PFSK-1 (cell line): ENCODE measurements around the gene USP31.

Experiments used
- FOXP2 ChIP-seq: optimal IDR thresholded peaks from 2 replicates; pipeline ENCODE3; 2011; ENCODE audit warnings: borderline replicate concordance, control low read depth, inconsistent platforms; ENCODE audit not compliant: insufficient read depth; ENCODE audit errors: extremely low read length, extremely low read depth
- POLR2AphosphoS5 ChIP-seq: IDR thresholded peaks from 2 replicates; pipeline ENCODE4 v1.6.1; 2012; ENCODE audit warnings: low read depth, mild to moderate bottlenecking, control low read depth, low read length, moderate library complexity
- SIN3A ChIP-seq: IDR thresholded peaks from 2 replicates; pipeline ENCODE4 v1.6.1; 2012; ENCODE audit warnings: mild to moderate bottlenecking, low read length, moderate library complexity, borderline replicate concordance; ENCODE audit not compliant: insufficient read depth
- TAF1 ChIP-seq: IDR thresholded peaks from 2 replicates; pipeline ENCODE4 v1.6.1; 2012; ENCODE audit warnings: low read length, control low read depth, borderline replicate concordance; ENCODE audit not compliant: insufficient read depth
- TF ChIP-seq, protein P1 (sequence below), 2 experiments: IDR thresholded peaks; 2 replicates each; pipeline versions ENCODE4 v1.6.1 to v1.8.0; 2011 to 2012; ENCODE audit warnings: low read depth in 2 of 2, low read length in 2 of 2, control low read depth in 1 of 2, inconsistent platforms in 1 of 2, mild to moderate bottlenecking in 1 of 2, moderate library complexity in 1 of 2; ENCODE audit not compliant: insufficient read depth in 1 of 2

The USP31 gene

DNA sequence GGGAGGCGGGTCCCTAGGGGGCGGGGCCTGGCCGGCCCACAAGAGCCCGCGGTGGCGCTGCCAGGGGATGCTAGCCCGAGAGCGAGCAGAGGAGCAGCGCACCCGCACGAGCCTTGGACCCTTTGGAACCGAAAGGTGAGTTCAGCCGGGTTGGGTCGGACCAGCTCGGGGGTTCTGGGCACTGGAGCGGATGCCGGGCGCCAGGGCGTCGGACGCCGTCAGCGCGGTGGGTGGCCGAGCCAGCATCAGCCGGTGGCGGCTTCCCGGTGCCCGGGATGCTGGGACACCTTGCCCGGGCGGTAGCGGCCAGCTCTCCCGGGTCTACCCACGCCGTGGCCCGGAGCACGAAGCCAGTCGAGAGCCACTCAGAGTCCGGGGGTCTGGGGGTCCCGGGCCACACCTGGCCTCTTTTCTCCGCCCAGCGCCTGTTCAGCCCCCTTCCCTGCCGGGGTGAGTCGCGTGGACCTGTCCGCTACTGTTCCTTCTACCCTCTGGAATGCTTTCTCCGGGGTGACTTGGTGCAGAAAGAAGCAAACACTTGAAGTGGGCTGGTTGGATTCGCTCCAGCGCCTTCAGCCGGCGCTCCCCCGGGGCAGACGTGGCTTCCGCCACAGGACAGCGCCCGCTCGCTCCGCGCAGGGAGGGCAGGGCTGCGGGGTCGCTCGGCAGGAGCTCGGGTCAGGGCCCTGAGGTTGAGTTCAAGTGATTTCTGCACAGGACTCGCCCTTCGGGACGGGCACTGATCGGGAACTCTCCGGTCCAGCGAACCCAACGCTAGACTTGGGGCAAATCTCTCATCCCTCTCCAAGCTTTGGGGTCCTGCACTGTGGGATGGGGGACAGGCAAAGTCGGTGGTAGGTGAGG lies 33.7 kb upstream of the USP31 start, which contains the start of gene SCNN1G:
TSS of gene SCNN1G (plus strand) at position 67 of the 864 bp plus-strand sequence. CDS start 3,527 bp downstream, outside the sequence.
- TF ChIP-seq SIN3A = no peak
- TF ChIP-seq FOXP2 = no peak
- no peak for TF ChIP-seq POLR2AphosphoS5
- TF ChIP-seq TAF1 = no peak

DNA sequence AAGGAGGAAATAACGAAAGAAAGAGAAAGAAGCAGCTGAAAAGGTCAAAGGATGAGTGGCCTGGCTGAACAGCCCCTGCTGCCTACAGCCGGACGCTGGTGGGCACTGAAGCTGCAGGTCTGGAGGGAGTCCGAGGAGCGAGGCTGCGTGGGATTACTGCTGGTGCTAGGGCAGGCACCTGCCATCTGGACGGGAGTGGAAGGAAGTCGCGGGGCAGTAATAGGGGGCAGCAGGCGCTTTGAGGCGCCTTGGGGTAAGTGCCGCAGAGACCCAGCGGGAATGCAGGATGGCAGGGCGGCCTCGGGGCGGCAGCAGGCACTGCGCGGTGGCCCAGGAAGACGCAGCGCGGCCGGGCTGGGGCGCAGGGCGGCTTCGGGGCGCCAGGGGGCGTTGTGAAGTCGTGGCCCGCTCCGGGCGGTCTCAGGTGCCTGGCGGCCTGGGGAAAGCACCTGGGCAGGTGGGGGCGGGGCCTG lies 33.0 kb upstream of the USP31 start:
- TF ChIP-seq, protein P1, sequence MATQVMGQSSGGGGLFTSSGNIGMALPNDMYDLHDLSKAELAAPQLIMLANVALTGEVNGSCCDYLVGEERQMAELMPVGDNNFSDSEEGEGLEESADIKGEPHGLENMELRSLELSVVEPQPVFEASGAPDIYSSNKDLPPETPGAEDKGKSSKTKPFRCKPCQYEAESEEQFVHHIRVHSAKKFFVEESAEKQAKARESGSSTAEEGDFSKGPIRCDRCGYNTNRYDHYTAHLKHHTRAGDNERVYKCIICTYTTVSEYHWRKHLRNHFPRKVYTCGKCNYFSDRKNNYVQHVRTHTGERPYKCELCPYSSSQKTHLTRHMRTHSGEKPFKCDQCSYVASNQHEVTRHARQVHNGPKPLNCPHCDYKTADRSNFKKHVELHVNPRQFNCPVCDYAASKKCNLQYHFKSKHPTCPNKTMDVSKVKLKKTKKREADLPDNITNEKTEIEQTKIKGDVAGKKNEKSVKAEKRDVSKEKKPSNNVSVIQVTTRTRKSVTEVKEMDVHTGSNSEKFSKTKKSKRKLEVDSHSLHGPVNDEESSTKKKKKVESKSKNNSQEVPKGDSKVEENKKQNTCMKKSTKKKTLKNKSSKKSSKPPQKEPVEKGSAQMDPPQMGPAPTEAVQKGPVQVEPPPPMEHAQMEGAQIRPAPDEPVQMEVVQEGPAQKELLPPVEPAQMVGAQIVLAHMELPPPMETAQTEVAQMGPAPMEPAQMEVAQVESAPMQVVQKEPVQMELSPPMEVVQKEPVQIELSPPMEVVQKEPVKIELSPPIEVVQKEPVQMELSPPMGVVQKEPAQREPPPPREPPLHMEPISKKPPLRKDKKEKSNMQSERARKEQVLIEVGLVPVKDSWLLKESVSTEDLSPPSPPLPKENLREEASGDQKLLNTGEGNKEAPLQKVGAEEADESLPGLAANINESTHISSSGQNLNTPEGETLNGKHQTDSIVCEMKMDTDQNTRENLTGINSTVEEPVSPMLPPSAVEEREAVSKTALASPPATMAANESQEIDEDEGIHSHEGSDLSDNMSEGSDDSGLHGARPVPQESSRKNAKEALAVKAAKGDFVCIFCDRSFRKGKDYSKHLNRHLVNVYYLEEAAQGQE (IDR thresholded peaks at IDR 0.05; ENCODE audit: insufficient read depth in 1 of 2, low read depth in 2 of 2, low read length in 2 of 2) = no peak
- TF ChIP-seq POLR2AphosphoS5 (no peak), FOXP2 (peak; percentile 27), SIN3A (no peak), TAF1 (no peak)

DNA sequence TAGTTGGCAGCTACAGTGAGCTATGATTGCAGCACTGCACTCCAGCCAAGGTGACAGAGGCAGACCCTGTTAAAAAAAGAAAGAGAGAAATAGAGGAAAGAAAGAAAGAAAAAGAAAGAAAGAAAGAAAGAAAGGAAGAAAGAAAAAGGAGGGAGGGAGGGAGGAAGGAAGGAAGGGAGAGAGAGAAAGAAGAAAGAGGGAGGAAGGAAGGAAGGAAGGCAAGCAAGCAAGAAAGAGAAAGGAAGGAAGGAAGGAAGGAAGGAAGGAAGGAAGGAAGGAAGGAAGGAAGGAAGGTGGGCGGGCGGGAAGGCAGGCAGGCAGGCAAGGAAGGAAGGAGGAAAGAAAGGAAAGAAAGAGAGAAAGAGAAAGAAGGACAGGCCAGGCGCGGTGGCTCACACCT lies 32.3 kb upstream of the USP31 start:
- no peak for TF ChIP-seq POLR2AphosphoS5
- no peak for TF ChIP-seq SIN3A
- TF ChIP-seq, protein P1 (IDR thresholded peaks at IDR 0.05; ENCODE audit: insufficient read depth in 1 of 2, low read depth in 2 of 2, low read length in 2 of 2) = no peak

DNA sequence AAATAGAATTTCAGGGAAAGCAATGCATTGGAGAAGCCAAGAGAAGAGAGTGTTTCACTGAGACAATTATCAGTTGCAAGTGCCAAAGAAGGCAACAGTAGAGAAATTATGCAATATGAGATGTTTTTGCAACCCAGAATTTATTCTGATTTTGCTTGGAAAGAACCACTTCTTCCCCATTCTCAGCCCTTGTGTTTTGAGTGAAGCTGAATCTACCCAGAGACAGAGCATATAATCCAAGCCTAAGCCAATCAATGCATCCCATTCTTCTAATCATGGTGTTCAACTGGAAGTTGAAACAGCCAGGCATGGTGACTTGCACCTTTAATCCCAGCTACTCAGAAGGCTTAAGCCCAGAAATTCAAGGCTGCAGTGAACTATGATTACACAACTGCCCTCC lies 26.4 kb upstream of the USP31 start:
- TF ChIP-seq FOXP2 = no peak
- no peak for TF ChIP-seq TAF1
- TF ChIP-seq, protein P1 (IDR thresholded peaks at IDR 0.05; ENCODE audit: insufficient read depth in 1 of 2, low read depth in 2 of 2, low read length in 2 of 2) = no peak
- TF ChIP-seq POLR2AphosphoS5 = no peak
- no peak for TF ChIP-seq SIN3A

DNA sequence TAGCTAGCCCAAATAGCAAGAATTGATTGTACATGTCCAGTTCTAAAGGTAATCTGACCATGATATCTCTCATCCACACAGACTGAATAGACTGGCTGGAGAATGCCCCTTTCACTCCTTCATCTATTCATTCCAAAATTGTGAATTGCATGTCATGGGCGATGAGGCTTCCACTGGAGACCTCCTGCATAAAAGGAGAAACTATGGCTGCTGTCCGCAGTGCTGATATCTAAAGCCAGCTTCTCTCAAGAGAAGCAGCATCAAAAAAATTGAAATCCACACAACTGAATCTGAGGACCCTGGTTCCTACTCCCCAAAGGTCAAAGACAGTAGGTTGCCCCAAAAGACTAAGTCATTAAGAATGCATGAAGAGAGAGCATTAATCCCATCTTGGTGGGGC lies 25.4 kb upstream of the USP31 start:
- TF ChIP-seq, protein P1 (IDR thresholded peaks at IDR 0.05; ENCODE audit: insufficient read depth in 1 of 2, low read depth in 2 of 2, low read length in 2 of 2) = peak; percentile 84 to 97
- no peak for TF ChIP-seq FOXP2
